Calu3 (cell line): ENCODE measurements around the gene STK39. TPM values are rescaled to one million over a fixed set of nuclear protein-coding genes. Genes with fewer than 3 reads are reported as not detected.

Experiments used
- BruUV-seq: library from RNA; stranded (reverse); fragments of 400-500 nt; replicated peaks from 2 replicates; lab custom pipeline; 2021; lab: Mats Ljungman, UMichigan
- CTCF ChIA-PET: fragments of 300-600 bp; sonication (Branson Sonifier 250); formaldehyde crosslinking; loops from one replicate; lab custom pipeline; 2022; ENCODE audit warnings: antibody characterized with exemption; lab: Charles Lee
- DNase-seq: peaks from one replicate; pipeline ENCODE4 v3.0.0; 2022
- H3K27ac Mint-ChIP-seq: one replicate; pipeline ENCODE4 v1.8.0; 2022; ENCODE audit warnings: mixed read lengths; ENCODE audit not compliant: unreplicated experiment
- H3K27me3 Mint-ChIP-seq: one replicate; pipeline ENCODE4 v1.8.0; 2022; ENCODE audit warnings: mixed read lengths; ENCODE audit not compliant: unreplicated experiment
- H3K36me3 Mint-ChIP-seq: one replicate; pipeline ENCODE4 v1.8.0; 2022; ENCODE audit warnings: mild to moderate bottlenecking, moderate library complexity, mixed read lengths; ENCODE audit not compliant: insufficient read depth, unreplicated experiment
- H3K4me1 Mint-ChIP-seq: one replicate; pipeline ENCODE4 v1.8.0; 2022; ENCODE audit warnings: mild to moderate bottlenecking, low read depth, mixed read lengths; ENCODE audit not compliant: unreplicated experiment
- H3K4me3 Mint-ChIP-seq: one replicate; pipeline ENCODE4 v1.8.0; 2022; ENCODE audit warnings: mild to moderate bottlenecking, low read depth, moderate library complexity, mixed read lengths; ENCODE audit not compliant: unreplicated experiment
- H3K9me3 Mint-ChIP-seq: one replicate; pipeline ENCODE4 v1.8.0; 2022; ENCODE audit warnings: low read depth, mixed read lengths; ENCODE audit not compliant: unreplicated experiment
- CTCF ChIP-seq: fragments of 200-600 bp; IDR thresholded peaks from one replicate; pipeline ENCODE4 v1.8.0; 2022; ENCODE audit warnings: antibody characterized with exemption; ENCODE audit not compliant: unreplicated experiment
- intact Hi-C: fragments of 100-400 bp; cut with micrococcal nuclease; formaldehyde crosslinking; loops from one replicate; pipeline ENCODE4 v1.10.0; 2022; ENCODE audit not compliant: unreplicated experiment
- total RNA-seq: library from RNA; stranded (reverse); gene quantifications from 2 replicates; pipeline ENCODE4 v1.2.3, GENCODE V29; 2022

STK39 gene
- total RNA-seq, 1 experiment from 2014 or later = 110 TPM

- TF ChIP-seq CTCF = no peak
- Mint-ChIP-seq H3K36me3 (peaks cover 31% of the 10 kb centered on the region), H3K4me1 (peaks cover 83% of the 10 kb centered on the region), H3K27me3 (no peaks in the 10 kb centered on the region), H3K9me3 (no peaks in the 10 kb centered on the region), H3K4me3 (peak overlapping the region; percentile 48), H3K27ac (peak overlapping the region; percentile 96)
- CTCF ChIA-PET = interaction anchor here (0.8 kb wide), 1 partner anchor 15 kb away, joined by 3 read pairs; no protein-coding TSS in a partner anchor
- DNase-seq = no peak
- intact Hi-C loops = loop anchor here (5.0 kb wide), 2 partner anchors 55 kb away; partner anchors contain the start of gene STK39
- no TSS peak for BruUV-seq
Observed at GRCh38 chr2:168191955-168192785, 55.2 kb downstream of the STK39 start.

- CTCF ChIA-PET = interaction anchor here (1.9 kb wide), 1 partner anchor 72 kb away, joined by 6 read pairs; no protein-coding TSS in a partner anchor
Observed at GRCh38 chr2:168190590-168191336, 56.6 kb downstream of the STK39 start.

GRCh38 chr2:168189835-168190569 is 57.4 kb downstream of the STK39 start:
- Mint-ChIP-seq H3K27me3 (no peaks in the 10 kb centered on the region), H3K36me3 (peaks cover 31% of the 10 kb centered on the region), H3K4me3 (peak overlapping the region; percentile 15), H3K9me3 (no peaks in the 10 kb centered on the region), H3K27ac (peak overlapping the region; percentile 96), H3K4me1 (peaks cover 80% of the 10 kb centered on the region)
- BruUV-seq = no TSS peak
- TF ChIP-seq CTCF = no peak
- CTCF ChIA-PET = interaction anchor here (0.5 to 1.9 kb wide), 5 partner anchors 9 to 549 kb away, joined by 3 to 7 read pairs (median 4); no protein-coding TSS in a partner anchor
- intact Hi-C loops = loop anchor here (5.0 kb wide), 2 partner anchors 53 to 57 kb away; partner anchors contain the start of gene STK39
- DNase-seq = no peak

More at GRCh38 chr2:168190590-168191336, 56.6 kb downstream of the STK39 start:
- no peak for DNase-seq
- Mint-ChIP-seq H3K9me3 (no peaks in the 10 kb centered on the region), H3K4me3 (peak overlapping the region; percentile 15), H3K4me1 (peaks cover 80% of the 10 kb centered on the region), H3K27ac (peak overlapping the region; percentile 96), H3K27me3 (no peaks in the 10 kb centered on the region), H3K36me3 (peaks cover 31% of the 10 kb centered on the region)
- TF ChIP-seq CTCF = no peak
- BruUV-seq = no TSS peak
- intact Hi-C loops = loop anchor here (5.0 kb wide), 2 partner anchors 53 to 57 kb away; partner anchors contain the start of gene STK39

- TF ChIP-seq CTCF = no peak
- no peak overlapping the region for H3K4me3 Mint-ChIP-seq
- BruUV-seq = no TSS peak
- peaks cover 22% of the 10 kb centered on the region for H3K36me3 Mint-ChIP-seq
- H3K27ac Mint-ChIP-seq = no peak overlapping the region
- peaks cover 87% of the 10 kb centered on the region for H3K4me1 Mint-ChIP-seq
- H3K27me3 Mint-ChIP-seq = no peaks in the 10 kb centered on the region
- H3K9me3 Mint-ChIP-seq = no peaks in the 10 kb centered on the region
- DNase-seq = no peak
- CTCF ChIA-PET = interaction anchor here (1.3 kb wide), 1 partner anchor 149 kb away, joined by 3 read pairs; no protein-coding TSS in a partner anchor
- intact Hi-C loops = no loop called here
Observed at GRCh38 chr2:168188002-168188401, 59.4 kb downstream of the STK39 start.
